ENCODE measurements around the gene NABP1.

The NABP1 gene

DNA sequence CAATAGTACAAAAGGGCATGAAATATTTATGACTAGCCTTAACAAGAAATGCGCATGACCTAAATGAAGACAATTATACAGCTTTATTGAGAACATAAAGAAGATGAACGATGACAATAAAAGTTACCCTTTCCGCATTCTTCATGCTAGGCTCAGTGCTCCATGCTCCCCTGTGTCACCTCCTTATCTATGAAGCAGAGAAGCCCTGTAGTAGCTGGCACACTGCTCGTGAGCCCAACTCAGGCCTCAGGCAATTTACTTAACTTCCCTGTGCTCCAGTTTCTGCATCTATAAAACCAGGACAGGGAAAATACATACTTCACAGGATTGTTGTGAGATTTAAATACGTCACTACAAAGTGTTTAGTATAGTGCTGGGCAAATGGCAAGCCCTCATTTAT lies 34.5 kb upstream of the NABP1 start:
- TF ChIP-seq, protein P1, sequence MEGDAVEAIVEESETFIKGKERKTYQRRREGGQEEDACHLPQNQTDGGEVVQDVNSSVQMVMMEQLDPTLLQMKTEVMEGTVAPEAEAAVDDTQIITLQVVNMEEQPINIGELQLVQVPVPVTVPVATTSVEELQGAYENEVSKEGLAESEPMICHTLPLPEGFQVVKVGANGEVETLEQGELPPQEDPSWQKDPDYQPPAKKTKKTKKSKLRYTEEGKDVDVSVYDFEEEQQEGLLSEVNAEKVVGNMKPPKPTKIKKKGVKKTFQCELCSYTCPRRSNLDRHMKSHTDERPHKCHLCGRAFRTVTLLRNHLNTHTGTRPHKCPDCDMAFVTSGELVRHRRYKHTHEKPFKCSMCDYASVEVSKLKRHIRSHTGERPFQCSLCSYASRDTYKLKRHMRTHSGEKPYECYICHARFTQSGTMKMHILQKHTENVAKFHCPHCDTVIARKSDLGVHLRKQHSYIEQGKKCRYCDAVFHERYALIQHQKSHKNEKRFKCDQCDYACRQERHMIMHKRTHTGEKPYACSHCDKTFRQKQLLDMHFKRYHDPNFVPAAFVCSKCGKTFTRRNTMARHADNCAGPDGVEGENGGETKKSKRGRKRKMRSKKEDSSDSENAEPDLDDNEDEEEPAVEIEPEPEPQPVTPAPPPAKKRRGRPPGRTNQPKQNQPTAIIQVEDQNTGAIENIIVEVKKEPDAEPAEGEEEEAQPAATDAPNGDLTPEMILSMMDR (IDR thresholded peaks at IDR 0.05) = no peak

DNA sequence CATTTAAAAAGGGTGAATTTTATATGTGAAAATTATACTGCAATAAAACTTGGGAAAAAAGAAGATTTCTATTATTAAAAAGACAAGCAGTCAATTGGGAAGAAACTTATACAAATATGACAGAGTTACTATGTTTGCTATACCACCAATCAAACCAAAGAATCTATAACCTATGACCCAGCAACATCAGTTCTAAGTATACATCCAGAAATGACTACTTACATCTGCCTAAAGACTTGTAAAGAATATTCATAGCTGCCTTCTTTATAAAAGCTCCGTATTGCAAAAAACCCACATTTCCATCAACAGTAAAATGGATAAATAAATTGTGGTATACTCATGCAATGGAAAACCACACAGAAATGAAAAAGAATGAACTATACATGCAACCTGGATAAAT lies 32.9 kb upstream of the NABP1 start:
- TF ChIP-seq, protein P1 (IDR thresholded peaks at IDR 0.05) = no peak

DNA sequence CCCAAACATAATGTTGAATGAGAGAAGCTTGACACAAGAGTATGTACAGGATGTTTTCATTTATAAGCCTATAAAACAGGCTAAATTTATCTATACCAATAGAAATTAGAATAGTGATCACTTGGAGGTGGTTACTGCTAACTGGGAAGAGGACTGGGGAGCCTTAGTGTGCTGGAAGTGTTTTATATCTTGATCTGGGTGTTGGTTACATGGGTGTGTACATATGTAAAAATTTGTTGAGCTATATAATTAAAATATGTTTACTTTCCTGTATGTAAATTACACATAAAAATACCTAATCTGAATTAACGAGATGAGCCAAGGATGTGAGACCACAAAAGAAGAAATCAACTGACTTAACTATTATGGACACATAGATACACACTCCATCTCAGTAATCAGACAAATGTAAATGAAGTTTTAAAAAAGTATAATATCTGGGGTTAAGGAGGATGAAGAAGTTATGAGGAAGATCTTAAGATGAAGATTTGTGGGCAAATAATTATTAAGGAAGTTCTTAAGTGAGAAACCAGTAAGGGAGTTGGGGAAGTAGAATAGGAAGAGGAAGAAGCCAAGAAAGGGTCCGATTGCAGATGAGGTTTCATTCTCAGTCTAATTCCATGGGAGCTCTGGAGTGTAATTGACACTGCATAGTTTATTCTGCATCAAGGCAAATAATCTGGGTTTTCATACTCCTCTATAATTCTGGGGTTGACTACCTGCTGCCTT lies 32.3 kb upstream of the NABP1 start:
- TF ChIP-seq, protein P1 (IDR thresholded peaks at IDR 0.05) = no peak

DNA sequence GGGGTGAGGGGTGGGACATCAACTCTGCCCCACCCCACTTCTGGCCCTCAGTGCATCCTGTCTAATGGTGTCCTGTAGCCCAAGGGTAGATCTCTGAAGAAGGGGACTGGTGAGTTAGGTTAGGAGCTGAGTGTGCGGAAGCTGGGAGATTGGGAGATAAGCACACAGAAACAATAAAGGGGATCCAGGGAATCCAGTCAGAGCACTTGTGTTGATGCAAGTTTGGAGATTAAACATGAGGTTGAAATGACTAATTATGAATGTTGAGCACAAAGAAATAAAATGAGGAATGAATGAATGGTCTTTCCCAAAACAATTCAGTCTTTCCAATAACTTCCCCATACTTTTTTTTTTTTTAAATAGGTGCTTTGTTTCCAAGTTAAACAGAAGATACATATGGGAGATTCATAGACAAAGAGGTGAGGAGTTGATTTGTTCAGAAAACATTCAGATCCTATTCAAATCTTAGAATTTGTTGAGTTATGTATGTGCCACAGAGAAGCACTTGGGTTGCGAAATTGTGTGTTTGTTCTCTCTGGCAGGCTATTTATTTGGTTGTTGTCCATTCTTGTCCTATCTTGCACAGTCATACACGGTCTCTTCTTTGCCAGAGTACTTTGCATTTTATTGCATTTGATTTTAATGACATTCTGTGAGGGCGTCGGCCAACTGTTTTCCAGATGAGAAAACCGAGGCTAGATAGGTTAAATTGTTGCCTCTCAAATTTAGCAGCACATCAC lies 31.6 kb upstream of the NABP1 start:
- TF ChIP-seq, protein P1 (IDR thresholded peaks at IDR 0.05) = no peak

DNA sequence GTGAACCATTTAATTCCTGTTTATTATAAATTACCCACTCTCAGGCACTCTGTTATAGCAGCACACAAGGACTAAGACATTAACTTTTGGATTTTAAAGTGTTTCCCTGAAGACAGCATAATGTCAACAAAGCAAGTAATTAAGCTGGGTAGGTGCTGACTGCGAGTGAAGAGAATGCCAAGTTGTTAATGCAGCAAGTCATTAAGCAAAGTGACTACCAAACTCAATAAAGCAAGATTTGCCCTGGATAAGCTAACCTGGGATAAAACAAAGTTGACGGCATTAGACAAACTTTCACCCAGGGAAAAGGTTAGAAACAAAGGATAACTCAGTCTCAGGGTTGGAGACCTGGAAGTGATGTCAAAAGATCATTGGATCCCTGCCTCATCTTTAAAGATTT lies 28.4 kb upstream of the NABP1 start:
- TF ChIP-seq, protein P1 (IDR thresholded peaks at IDR 0.05) = no peak

DNA sequence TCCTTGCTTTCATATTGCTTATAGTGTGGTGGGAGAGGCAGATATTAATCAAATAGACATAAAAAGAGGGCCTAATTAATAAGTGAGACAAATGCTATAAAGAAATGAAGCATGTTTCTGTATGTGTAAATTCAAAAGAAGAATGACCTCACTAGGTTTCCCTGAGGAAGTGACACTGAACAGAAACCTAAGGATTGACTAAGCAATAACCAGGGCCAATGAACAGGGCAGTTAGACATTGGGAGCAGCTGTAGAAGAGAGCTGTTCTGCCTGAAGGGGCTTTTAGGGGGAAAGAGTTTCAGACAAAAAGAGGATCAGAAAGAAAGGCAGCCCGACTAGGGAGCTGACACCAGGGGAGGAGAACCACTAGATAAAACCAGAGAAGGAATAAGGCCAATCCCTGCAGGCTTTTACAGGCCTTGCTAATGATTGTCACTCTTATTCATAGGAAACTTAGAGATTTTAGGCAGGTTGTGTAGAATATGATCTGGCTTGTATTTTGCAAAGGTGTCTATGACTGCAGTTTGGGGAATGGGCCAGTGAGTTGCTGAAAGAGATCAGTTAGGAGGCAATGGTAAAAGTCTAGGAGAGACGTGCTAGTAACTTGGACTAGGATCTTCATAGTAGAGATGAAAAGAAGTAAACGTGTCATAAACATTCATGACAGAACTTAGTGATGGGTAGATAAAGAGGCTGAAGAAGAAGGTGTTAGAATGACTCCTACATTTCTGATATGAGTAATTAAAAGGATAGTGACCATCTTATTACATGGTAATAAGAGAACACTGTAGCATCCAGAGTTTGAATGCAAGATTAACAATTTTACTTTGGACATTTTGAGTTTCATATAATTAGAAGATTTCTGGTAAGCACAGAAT lies 26.8 kb upstream of the NABP1 start:
- TF ChIP-seq, protein P1 (IDR thresholded peaks at IDR 0.05) = no peak

DNA sequence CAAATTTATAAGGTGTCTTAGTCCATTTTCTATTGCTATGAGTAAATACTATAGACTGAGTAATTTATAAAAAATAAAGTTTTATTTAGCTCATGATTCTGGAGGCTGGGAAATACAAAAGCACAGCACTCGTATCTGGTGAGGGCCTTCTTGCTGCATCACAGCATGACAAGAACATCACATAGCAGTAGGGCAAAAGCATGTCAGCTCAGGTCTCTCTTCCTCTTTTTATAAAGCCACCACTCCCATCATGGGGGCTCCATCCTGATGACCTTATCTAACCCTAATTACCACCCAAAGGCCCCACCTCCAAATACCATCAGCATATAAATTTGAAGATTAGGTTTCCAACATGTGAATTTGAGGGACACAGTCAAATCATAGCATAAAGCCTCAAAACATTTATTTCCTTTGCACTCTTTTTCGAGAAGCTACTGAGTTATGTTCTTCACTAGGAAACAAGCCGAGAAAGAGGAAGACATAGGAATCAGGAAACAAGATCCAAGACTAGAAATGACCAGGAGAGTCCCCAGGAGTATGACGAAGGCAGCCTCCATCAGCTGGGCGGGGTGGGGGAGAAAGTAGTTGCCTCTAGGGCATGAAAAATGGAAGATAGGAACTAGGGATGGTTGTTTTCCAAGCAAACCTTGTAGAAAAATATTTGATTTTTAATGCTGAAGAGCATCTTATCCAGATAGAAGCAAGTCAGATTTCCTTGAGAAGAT lies 24.1 kb upstream of the NABP1 start:
- TF ChIP-seq, protein P1 (IDR thresholded peaks at IDR 0.05) = no peak

Measured in LNCAP (cell line).